Measurements from ENCODE around the gene WFDC5.

DNA sequence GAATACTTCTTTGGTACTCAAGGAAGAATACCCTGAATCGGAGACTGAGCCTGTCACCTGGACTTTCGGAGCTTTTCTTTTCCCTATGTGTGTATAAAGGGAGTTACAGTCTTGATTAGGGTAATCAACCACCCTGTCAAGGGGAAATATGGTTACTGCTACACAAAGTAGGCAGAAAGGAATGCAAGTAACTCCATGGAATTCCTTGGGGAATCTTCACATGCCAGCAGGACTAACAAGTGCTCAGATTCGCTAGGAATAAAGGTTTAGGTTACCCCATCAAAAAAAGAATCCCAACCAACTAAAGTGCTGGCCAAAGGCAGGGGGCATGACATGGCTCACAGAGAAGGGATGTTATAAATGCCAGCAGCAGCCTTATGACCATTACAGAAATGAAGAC lies 24.5 kb downstream of the WFDC5 start:
- TF ChIP-seq CTCF (IDR thresholded peaks at IDR 0.05; ENCODE audit: low read depth, low read length, poor library complexity, severe bottlenecking) (no peak), EZH2phosphoT487 (IDR thresholded peaks at IDR 0.05; ENCODE audit: borderline replicate concordance, low read length) (no peak)

Data from DOHH2 (cell line).